GM18526 (cell line): Measurements from ENCODE around the gene RBM17.

Experiments
- POLR2A ChIP-seq: IDR thresholded peaks from 3 replicates; pipeline ENCODE4 v1.6.1; 2011; ENCODE audit not compliant: insufficient read length; ENCODE audit errors: extremely low read depth

RBM17 gene

GRCh38 chr10:6130848-6131470 lies 42.1 kb downstream of the RBM17 start:
- TF ChIP-seq POLR2A = no peak

- TF ChIP-seq POLR2A = no peak
Measured at GRCh38 chr10:6133331-6134098, 44.7 kb downstream of the RBM17 start.

GRCh38 chr10:6134099-6134823 lies 45.4 kb downstream of the RBM17 start:
- no peak for TF ChIP-seq POLR2A

GRCh38 chr10:6135039-6135438 lies 46.2 kb downstream of the RBM17 start:
- no peak for TF ChIP-seq POLR2A

GRCh38 chr10:6135589-6136168 lies 46.8 kb downstream of the RBM17 start:
- no peak for TF ChIP-seq POLR2A

GRCh38 chr10:6136215-6137201 lies 47.7 kb downstream of the RBM17 start:
- no peak for TF ChIP-seq POLR2A

- no peak for TF ChIP-seq POLR2A
Measured at GRCh38 chr10:6138456-6138855, 49.6 kb downstream of the RBM17 start.

- TF ChIP-seq POLR2A = no peak
Measured at GRCh38 chr10:6139470-6139869, 50.6 kb downstream of the RBM17 start.

- TF ChIP-seq POLR2A = no peak
Measured at GRCh38 chr10:6140141-6140841, 51.5 kb downstream of the RBM17 start.

GRCh38 chr10:6140965-6141295 lies 52.1 kb downstream of the RBM17 start:
- no peak for TF ChIP-seq POLR2A

- no peak for TF ChIP-seq POLR2A
Measured at GRCh38 chr10:6141296-6142151, 52.7 kb downstream of the RBM17 start.

GRCh38 chr10:6142644-6143043 lies 53.8 kb downstream of the RBM17 start:
- no peak for TF ChIP-seq POLR2A

- TF ChIP-seq POLR2A = no peak
Measured at GRCh38 chr10:6143181-6143580, 54.3 kb downstream of the RBM17 start.
